Measurements from ENCODE around the gene NUP210.
A peak's percentile ranks its signal among the peaks of the same experiment; 100 is the strongest.

NUP210 gene

GRCh38 chr3:13285007-13285567 lies 135.0 kb downstream of the NUP210 start:
- Mint-ChIP-seq H3K27me3 (peaks cover 26% of the 10 kb centered on the region), H3K36me3 (peaks cover 16% of the 10 kb centered on the region)

GRCh38 chr3:13283877-13284264 lies 136.3 kb downstream of the NUP210 start:
- Mint-ChIP-seq H3K4me3 (peak overlapping the region; percentile 79), H3K9me3 (ENCODE audit: low read depth) (peaks cover 20% of the 10 kb centered on the region), H3K4me1 (ENCODE audit: low read depth) (peaks cover 11% of the 10 kb centered on the region), H3K27me3 (peaks cover 26% of the 10 kb centered on the region), H3K27ac (no peak overlapping the region), H3K36me3 (peaks cover 16% of the 10 kb centered on the region)

More at GRCh38 chr3:13285007-13285567, 135.0 kb downstream of the NUP210 start:
- Mint-ChIP-seq H3K9me3 (ENCODE audit: low read depth) (peaks cover 20% of the 10 kb centered on the region), H3K4me1 (ENCODE audit: low read depth) (peaks cover 11% of the 10 kb centered on the region), H3K4me3 (no peak overlapping the region), H3K27ac (no peak overlapping the region)

- Mint-ChIP-seq H3K4me1 (ENCODE audit: low read depth) (peaks cover 11% of the 10 kb centered on the region), H3K4me3 (peak overlapping the region; percentile 79), H3K36me3 (peaks cover 16% of the 10 kb centered on the region), H3K9me3 (ENCODE audit: low read depth) (peaks cover 20% of the 10 kb centered on the region), H3K27ac (no peak overlapping the region), H3K27me3 (peaks cover 26% of the 10 kb centered on the region)
Observed at GRCh38 chr3:13282986-13283876, 136.9 kb downstream of the NUP210 start.

GRCh38 chr3:13282358-13282985 lies 137.7 kb downstream of the NUP210 start:
- Mint-ChIP-seq H3K9me3 (ENCODE audit: low read depth) (peaks cover 20% of the 10 kb centered on the region), H3K27me3 (peaks cover 27% of the 10 kb centered on the region), H3K4me3 (no peak overlapping the region), H3K4me1 (ENCODE audit: low read depth) (peaks cover 11% of the 10 kb centered on the region), H3K27ac (no peak overlapping the region), H3K36me3 (peaks cover 16% of the 10 kb centered on the region)

GRCh38 chr3:13281507-13282357 lies 138.4 kb downstream of the NUP210 start:
- Mint-ChIP-seq H3K4me3 (peak overlapping the region; percentile 74), H3K27me3 (peaks cover 28% of the 10 kb centered on the region), H3K36me3 (peaks cover 12% of the 10 kb centered on the region), H3K27ac (no peak overlapping the region), H3K9me3 (ENCODE audit: low read depth) (peaks cover 12% of the 10 kb centered on the region), H3K4me1 (ENCODE audit: low read depth) (peaks cover 11% of the 10 kb centered on the region)

GRCh38 chr3:13280811-13281506 lies 139.2 kb downstream of the NUP210 start:
- no peak overlapping the region for H3K27ac Mint-ChIP-seq
- peaks cover 9% of the 10 kb centered on the region for H3K9me3 Mint-ChIP-seq (ENCODE audit: low read depth)
- peaks cover 11% of the 10 kb centered on the region for H3K4me1 Mint-ChIP-seq (ENCODE audit: low read depth)
- peaks cover 22% of the 10 kb centered on the region for H3K27me3 Mint-ChIP-seq
- H3K36me3 Mint-ChIP-seq = peaks cover 7% of the 10 kb centered on the region
- H3K4me3 Mint-ChIP-seq = peak overlapping the region; percentile 74

- Mint-ChIP-seq H3K27ac (no peak overlapping the region), H3K9me3 (ENCODE audit: low read depth) (peaks cover 9% of the 10 kb centered on the region), H3K36me3 (peaks cover 7% of the 10 kb centered on the region), H3K4me3 (no peak overlapping the region), H3K4me1 (ENCODE audit: low read depth) (peaks cover 11% of the 10 kb centered on the region), H3K27me3 (peaks cover 20% of the 10 kb centered on the region)
Observed at GRCh38 chr3:13280122-13280790, 139.9 kb downstream of the NUP210 start.

- Mint-ChIP-seq H3K9me3 (ENCODE audit: low read depth) (peaks cover 8% of the 10 kb centered on the region), H3K27ac (no peak overlapping the region), H3K4me1 (ENCODE audit: low read depth) (peaks cover 11% of the 10 kb centered on the region), H3K4me3 (no peak overlapping the region), H3K36me3 (peaks cover 7% of the 10 kb centered on the region), H3K27me3 (peaks cover 18% of the 10 kb centered on the region)
Observed at GRCh38 chr3:13279532-13279910, 140.6 kb downstream of the NUP210 start.

- Mint-ChIP-seq H3K4me3 (no peak overlapping the region), H3K27ac (no peak overlapping the region), H3K27me3 (peaks cover 12% of the 10 kb centered on the region), H3K9me3 (ENCODE audit: low read depth) (peaks cover 3% of the 10 kb centered on the region), H3K36me3 (peaks cover 3% of the 10 kb centered on the region), H3K4me1 (ENCODE audit: low read depth) (peaks cover 11% of the 10 kb centered on the region)
Observed at GRCh38 chr3:13278783-13279531, 141.2 kb downstream of the NUP210 start.

GRCh38 chr3:13277860-13278531 lies 142.1 kb downstream of the NUP210 start:
- Mint-ChIP-seq H3K27ac (no peak overlapping the region), H3K4me1 (ENCODE audit: low read depth) (peaks cover 4% of the 10 kb centered on the region), H3K4me3 (no peak overlapping the region), H3K36me3 (no peaks in the 10 kb centered on the region), H3K9me3 (ENCODE audit: low read depth) (no peaks in the 10 kb centered on the region), H3K27me3 (peaks cover 7% of the 10 kb centered on the region)

- H3K9me3 Mint-ChIP-seq (ENCODE audit: low read depth) = no peaks in the 10 kb centered on the region
- H3K27me3 Mint-ChIP-seq = peaks cover 7% of the 10 kb centered on the region
- no peaks in the 10 kb centered on the region for H3K36me3 Mint-ChIP-seq
- peaks cover 4% of the 10 kb centered on the region for H3K4me1 Mint-ChIP-seq (ENCODE audit: low read depth)
- H3K27ac Mint-ChIP-seq = no peak overlapping the region
- H3K4me3 Mint-ChIP-seq = no peak overlapping the region
Observed at GRCh38 chr3:13277196-13277813, 142.8 kb downstream of the NUP210 start.

- no peak overlapping the region for H3K27ac Mint-ChIP-seq
- H3K9me3 Mint-ChIP-seq (ENCODE audit: low read depth) = no peaks in the 10 kb centered on the region
- peaks cover 4% of the 10 kb centered on the region for H3K4me1 Mint-ChIP-seq (ENCODE audit: low read depth)
- peaks cover 7% of the 10 kb centered on the region for H3K27me3 Mint-ChIP-seq
- H3K36me3 Mint-ChIP-seq = no peaks in the 10 kb centered on the region
- H3K4me3 Mint-ChIP-seq = no peak overlapping the region
Observed at GRCh38 chr3:13276438-13277195, 143.5 kb downstream of the NUP210 start.
